Measurements from ENCODE around the gene NFIB.

The NFIB gene

GRCh38 chr9:14303100-14303499 is 10.8 kb downstream of the NFIB start:
- DNase-seq, result no peak

GRCh38 chr9:14302405-14302804 is 11.5 kb downstream of the NFIB start:
- no peak for DNase-seq

- DNase-seq, result no peak
Measured at GRCh38 chr9:14301583-14302021, 12.3 kb downstream of the NFIB start.

- no peak for DNase-seq
Measured at GRCh38 chr9:14301006-14301405, 12.9 kb downstream of the NFIB start.

GRCh38 chr9:14300588-14300987 is 13.4 kb downstream of the NFIB start:
- no peak for DNase-seq

- DNase-seq, result peak; percentile 40
Measured at GRCh38 chr9:14300040-14300439, 13.9 kb downstream of the NFIB start.

- DNase-seq, result peak; percentile 83
Measured at GRCh38 chr9:14298601-14299022, 15.3 kb downstream of the NFIB start.

- DNase-seq, result peak; percentile 51
Measured at GRCh38 chr9:14296495-14297113, 17.3 kb downstream of the NFIB start.

GRCh38 chr9:14294659-14295058 is 19.3 kb downstream of the NFIB start:
- DNase-seq, result no peak

- no peak for DNase-seq
Measured at GRCh38 chr9:14293801-14294200, 20.1 kb downstream of the NFIB start.

- no peak for DNase-seq
Measured at GRCh38 chr9:14292181-14292739, 21.7 kb downstream of the NFIB start.

- no peak for DNase-seq
Measured at GRCh38 chr9:14289916-14290315, 24.0 kb downstream of the NFIB start.

GRCh38 chr9:14288433-14288832 is 25.5 kb downstream of the NFIB start:
- DNase-seq, result no peak

- no peak for DNase-seq
Measured at GRCh38 chr9:14286121-14286520, 27.8 kb downstream of the NFIB start.

- no peak for DNase-seq
Measured at GRCh38 chr9:14283276-14283675, 30.7 kb downstream of the NFIB start.

GRCh38 chr9:14281876-14282275 is 32.1 kb downstream of the NFIB start:
- DNase-seq, result no peak

- DNase-seq, result peak; percentile 23
Measured at GRCh38 chr9:14281136-14281795, 32.7 kb downstream of the NFIB start.

- no peak for DNase-seq
Measured at GRCh38 chr9:14279671-14280070, 34.3 kb downstream of the NFIB start.

- DNase-seq, result no peak
Measured at GRCh38 chr9:14278291-14278721, 35.6 kb downstream of the NFIB start.

- DNase-seq, result no peak
Measured at GRCh38 chr9:14277761-14278160, 36.2 kb downstream of the NFIB start.

GRCh38 chr9:14277244-14277643 is 36.7 kb downstream of the NFIB start:
- peak; percentile 34 for DNase-seq

- DNase-seq, result no peak
Measured at GRCh38 chr9:14275331-14275730, 38.6 kb downstream of the NFIB start.

- no peak for DNase-seq
Measured at GRCh38 chr9:14273696-14274121, 40.2 kb downstream of the NFIB start.

GRCh38 chr9:14272927-14273528 is 40.9 kb downstream of the NFIB start:
- DNase-seq, result no peak
